ENCODE data around the gene MS4A3.
"Not testable (repeated sequence)": the region's sequence is repeated elsewhere in the genome, so short reads cannot be mapped to it uniquely, and the experiment has no call there.

MS4A3 gene

GRCh38 chr11:60056349-60056969, at the start of gene MS4A3:
Gene MS4A3 (plus strand): TSS chr11:60056665. CDS start chr11:60061161, 4,496 bp downstream.
- DNase-seq: no peak

- no peak for DNase-seq
These were observed 39.6 kb upstream of the MS4A3 start, which contains the start of gene OOSP4B for GRCh38 chr11:60016881-60017280. Gene OOSP4B (plus strand): TSS chr11:60017181.

- DNase-seq: no peak
These were observed 38.4 kb upstream of the MS4A3 start for GRCh38 chr11:60018058-60018457.

- DNase-seq: not testable (repeated sequence)
These were observed 36.1 kb upstream of the MS4A3 start for GRCh38 chr11:60020376-60020775.

GRCh38 chr11:60029015-60029632, 27.3 kb upstream of the MS4A3 start:
- no peak for DNase-seq

GRCh38 chr11:60040109-60040508, 16.4 kb upstream of the MS4A3 start, which contains the start of gene OOSP2:
Gene OOSP2 (plus strand): TSS chr11:60040409. CDS start chr11:60040460, 51 bp downstream.
- no peak for DNase-seq

GRCh38 chr11:60050422-60050821, 6.0 kb upstream of the MS4A3 start:
- not testable (repeated sequence) for DNase-seq

- DNase-seq: not testable (repeated sequence)
These were observed 5.6 kb upstream of the MS4A3 start for GRCh38 chr11:60050839-60051238.

- DNase-seq: no peak
These were observed 2.6 kb downstream of the MS4A3 start for GRCh38 chr11:60059052-60059451.

- DNase-seq: no peak
These were observed 3.2 kb downstream of the MS4A3 start for GRCh38 chr11:60059521-60060240.

GRCh38 chr11:60064111-60064510, 7.6 kb downstream of the MS4A3 start:
- DNase-seq: no peak

GRCh38 chr11:60065801-60066200, 9.3 kb downstream of the MS4A3 start:
- DNase-seq: no peak

GRCh38 chr11:60069450-60069849, 13.0 kb downstream of the MS4A3 start:
- no peak for DNase-seq

- not testable (repeated sequence) for DNase-seq
These were observed 15.2 kb downstream of the MS4A3 start for GRCh38 chr11:60071644-60072043.

- no peak for DNase-seq
These were observed 20.9 kb downstream of the MS4A3 start for GRCh38 chr11:60077216-60077817.

- no peak for DNase-seq
These were observed 21.5 kb downstream of the MS4A3 start for GRCh38 chr11:60077981-60078380.

GRCh38 chr11:60078745-60079144, 22.3 kb downstream of the MS4A3 start:
- DNase-seq: no peak

- no peak for DNase-seq
These were observed 24.1 kb downstream of the MS4A3 start for GRCh38 chr11:60080535-60080934.

- no peak for DNase-seq
These were observed 28.3 kb downstream of the MS4A3 start for GRCh38 chr11:60084631-60085273.

- DNase-seq: no peak
These were observed 29.4 kb downstream of the MS4A3 start for GRCh38 chr11:60085909-60086308.

GRCh38 chr11:60087239-60087638, 30.8 kb downstream of the MS4A3 start:
- no peak for DNase-seq

GRCh38 chr11:60088364-60088763, 31.9 kb downstream of the MS4A3 start, which contains the start of gene MS4A2:
Gene MS4A2 (plus strand): TSS chr11:60088664. CDS start chr11:60088766, 102 bp downstream.
- DNase-seq: no peak

All from activated naive CD4-positive, alpha-beta T cell treated with Interleukin-2 at 50 U/mL for 16 hours (primary cell).